Measurements from ENCODE around the gene TMEM163. TPM values are rescaled to one million over a fixed set of nuclear protein-coding genes. Genes with fewer than 3 reads are reported as not detected.

Gene TMEM163
- total RNA-seq, 1 experiment from 2014 or later = 0.12 TPM

GRCh38 chr2:134715932-134716643, 2.7 kb downstream of the TMEM163 start:
- no peak overlapping the region for H3K4me2 ChIP-seq (ENCODE audit: low read length)

More at GRCh38 chr2:134715932-134716643, 2.7 kb downstream of the TMEM163 start:
- Histone ChIP-seq H3K27me3 (ENCODE audit: insufficient read depth, low read length) (peaks cover 14% of the 10 kb centered on the region), H3K27ac (ENCODE audit: low read depth, low read length) (no peak overlapping the region), H2AFZ (ENCODE audit: low read depth, low read length, poor library complexity, severe bottlenecking) (no peak overlapping the region), H3K79me2 (ENCODE audit: insufficient read depth, low read length) (no peaks in the 10 kb centered on the region), H3K9me2 (ENCODE audit: insufficient read depth) (no peaks in the 10 kb centered on the region), H3K4me1 (ENCODE audit: control insufficient read depth in 1 of 2, insufficient read depth in 2 of 2, low read length in 2 of 2) (no peaks in the 10 kb centered on the region), H3K9ac (ENCODE audit: low read length) (no peak overlapping the region), H3K9me3 (ENCODE audit: control insufficient read depth in 1 of 2, insufficient read depth in 1 of 2, low read depth in 1 of 2, low read length in 2 of 2) (no peaks in the 10 kb centered on the region), H3K4me3 (replicated peaks in 1 of 2; ENCODE audit: low read depth in 1 of 2, low read length in 2 of 2) (no peak overlapping the region), H3K36me3 (ENCODE audit: control insufficient read depth in 1 of 2, insufficient read depth in 2 of 2, low read length in 2 of 2) (no peaks in the 10 kb centered on the region), H4K20me1 (ENCODE audit: insufficient read depth) (no peaks in the 10 kb centered on the region)
- ChIA-PET POLR2A (no interaction called here), CTCF (no interaction called here), RAD21 (ENCODE audit: low non-redundant PET in 1 of 2, low total read pairs in 2 of 2, uncharacterized antibody in 2 of 2, unreplicated experiment in 2 of 2) (no interaction called here)
- DNase-seq (ENCODE audit: low read depth, low spot score) (no peak), ATAC-seq (no peak)
- no TSS peak for BruUV-seq (replicated peaks)
- TF ChIP-seq CBX3 (IDR thresholded peaks at IDR 0.05; ENCODE audit: low read depth) = no peak
- no peak for TF ChIP-seq YY1 (IDR thresholded peaks at IDR 0.05; ENCODE audit: extremely low read depth, insufficient replicate concordance, low read depth, low read length)
- no peak for TF ChIP-seq FOSL1 (IDR thresholded peaks at IDR 0.05; ENCODE audit: low read depth)
- no peak for TF ChIP-seq CEBPB (IDR thresholded peaks at IDR 0.05; ENCODE audit: low read depth)
- TF ChIP-seq CTCF (IDR thresholded peaks at IDR 0.05 in 2 of 3, conservative IDR thresholded peaks at IDR 0.05 in 1 of 3; ENCODE audit: borderline replicate concordance in 1 of 3, insufficient read depth in 1 of 3, low read depth in 2 of 3, low read length in 2 of 3) = no peak
- TF ChIP-seq SP1 (IDR thresholded peaks at IDR 0.05; ENCODE audit: low read depth) = no peak
- intact Hi-C loops (cut with micrococcal nuclease) = no loop called here

Measured in HCT116 (cell line).